ENCODE measurements around the gene NAP1L5.
A peak's percentile ranks its signal among the peaks of the same experiment; 100 is the strongest.

The NAP1L5 gene

DNA sequence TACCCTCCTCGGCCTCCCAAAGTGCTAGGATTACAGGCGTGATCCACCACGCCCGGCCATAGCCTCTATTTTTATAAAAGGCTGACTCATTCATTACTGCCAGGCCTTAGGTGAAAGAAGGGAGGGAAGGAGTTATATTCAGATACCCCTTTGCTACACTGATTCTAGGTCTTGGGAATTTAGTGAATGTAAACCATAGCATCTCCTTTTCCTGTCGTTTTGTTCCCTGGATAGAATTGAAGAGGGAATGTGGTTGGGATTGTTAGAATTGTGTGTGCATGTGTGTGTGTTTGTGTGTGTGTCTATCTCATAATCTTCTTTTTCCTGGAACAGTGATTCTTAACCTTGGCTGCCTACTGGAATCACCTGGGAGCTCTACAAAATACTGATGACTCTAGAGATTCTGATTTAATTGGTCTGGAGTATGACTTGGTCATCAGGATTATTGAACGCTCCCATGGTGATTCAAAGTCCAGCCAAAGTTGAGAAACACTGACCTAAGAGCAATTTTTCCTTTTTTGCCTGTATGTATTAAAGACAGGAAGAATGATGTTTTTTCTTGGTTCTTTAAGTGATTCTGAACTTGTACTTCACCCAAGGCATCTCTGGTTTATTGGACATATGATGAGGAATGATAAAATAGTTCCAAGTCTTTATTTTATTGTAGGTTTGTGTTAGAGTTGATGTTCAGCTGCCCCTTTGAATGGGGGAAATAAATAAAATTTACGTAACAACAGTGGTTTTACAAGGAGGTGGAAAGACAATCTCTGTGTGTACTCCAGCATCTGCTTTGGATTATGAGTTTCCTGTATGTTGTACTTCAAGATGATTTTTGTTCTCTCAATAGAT is 37.0 kb downstream of the NAP1L5 start:
- no peak for DNase-seq (ENCODE audit: low read depth in 2 of 2)

DNA sequence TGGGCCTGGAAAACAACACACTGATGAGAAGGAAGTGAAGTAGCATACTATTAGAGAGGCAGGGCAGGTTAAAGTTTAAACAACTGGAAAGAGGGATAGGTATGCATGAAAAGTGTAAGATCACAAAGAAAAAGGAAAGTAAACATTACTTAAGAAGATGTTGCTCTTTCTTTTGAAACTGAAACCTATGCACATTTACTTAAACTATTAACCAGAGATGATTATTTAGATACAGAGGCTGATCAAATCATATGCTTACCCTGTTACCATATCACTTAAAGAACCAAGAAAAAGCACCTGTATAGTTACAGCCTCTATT is 37.8 kb downstream of the NAP1L5 start:
- no peak for DNase-seq (ENCODE audit: low read depth in 2 of 2)

- peak in 1 of 2 donors; percentile 6 for DNase-seq (ENCODE audit: low read depth in 2 of 2)
These were observed 38.4 kb downstream of the NAP1L5 start for GRCh38 chr4:88659055-88659889.

DNA sequence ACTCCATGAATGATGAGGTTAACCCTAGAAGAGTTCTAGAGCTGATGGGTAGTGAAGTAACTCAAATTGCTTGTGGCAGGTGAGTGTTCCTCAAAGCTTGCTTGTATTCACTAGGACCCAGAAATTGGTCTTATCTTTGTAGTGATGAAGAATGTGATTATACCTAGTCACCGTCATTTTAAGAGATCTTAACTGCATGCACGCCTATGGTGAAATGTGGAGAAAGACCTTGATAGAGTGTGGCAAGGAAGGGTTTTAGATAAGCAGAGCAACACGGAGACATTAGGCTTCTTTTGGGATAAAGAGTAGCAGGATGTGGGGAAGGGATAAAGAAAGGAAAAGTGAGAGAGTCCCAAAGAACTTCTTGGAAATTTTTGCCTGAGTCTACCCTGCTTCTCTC is 42.4 kb downstream of the NAP1L5 start:
- no peak for DNase-seq (ENCODE audit: low read depth in 2 of 2)

DNA sequence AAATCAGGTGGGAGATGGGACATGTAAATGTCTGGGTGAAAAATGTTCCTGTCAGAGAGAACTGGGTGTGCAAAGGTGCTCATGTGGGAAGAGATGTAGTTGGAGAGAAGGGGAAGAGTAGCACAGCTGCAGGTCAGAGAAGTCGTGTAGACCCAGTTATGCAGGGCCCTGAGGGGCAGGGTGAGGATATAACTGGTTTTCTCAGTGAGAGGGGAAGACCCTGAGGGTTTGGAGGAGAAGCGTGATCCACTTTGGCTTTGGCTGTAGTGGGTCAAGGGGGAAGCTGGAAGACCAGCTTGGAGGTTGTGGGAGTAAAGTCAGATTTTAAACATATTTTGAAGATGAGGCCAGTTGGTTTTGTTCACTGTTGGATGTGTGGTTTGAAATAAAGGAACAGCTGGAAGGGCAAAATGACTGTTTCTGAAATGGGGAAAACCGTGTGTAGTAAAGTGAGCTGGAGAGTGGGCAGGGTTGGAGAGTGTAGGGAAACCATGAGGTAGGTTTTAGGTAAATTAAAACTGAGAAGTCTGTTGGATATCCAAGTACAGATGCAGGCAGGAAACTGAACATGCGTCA is 44.2 kb downstream of the NAP1L5 start:
- DNase-seq (ENCODE audit: low read depth in 2 of 2) = no peak

GRCh38 chr4:88649716-88650115 is 47.9 kb downstream of the NAP1L5 start:
- no peak for DNase-seq (ENCODE audit: low read depth in 2 of 2)

DNA sequence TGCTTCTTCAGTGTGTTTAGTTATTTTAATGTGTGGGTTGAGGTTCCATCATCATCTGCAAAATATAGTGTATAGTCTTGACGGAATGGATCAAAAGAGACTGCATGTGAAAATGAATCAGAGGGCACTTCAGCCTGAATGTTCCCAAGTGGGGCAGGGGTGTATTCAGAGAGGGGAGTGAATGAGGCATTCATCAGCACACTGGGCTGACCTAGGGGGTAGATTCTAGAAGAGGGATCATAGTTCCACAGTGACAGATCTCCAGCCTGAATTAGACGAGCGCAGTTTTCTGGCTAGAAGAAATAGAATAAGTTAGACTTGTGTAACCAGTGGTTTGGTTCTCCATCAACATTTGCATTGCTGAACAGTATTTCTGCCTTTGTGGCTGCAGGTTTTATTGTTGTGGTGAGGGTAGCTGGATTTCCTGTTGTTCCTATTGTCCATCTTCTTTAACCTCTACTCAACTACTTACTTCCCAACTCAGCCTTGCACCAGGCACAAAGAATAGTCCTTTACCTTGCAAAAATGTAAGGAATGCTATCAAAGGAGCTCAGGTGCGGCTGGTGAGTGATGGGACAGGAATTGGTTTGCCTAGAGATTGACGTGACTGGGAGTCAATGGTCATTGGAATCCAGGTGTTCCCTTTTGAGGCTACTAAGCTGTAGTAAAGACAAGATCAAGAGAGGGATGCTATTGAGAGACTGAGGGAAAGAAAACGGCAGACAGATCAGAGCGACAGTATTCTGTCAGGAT is 50.9 kb downstream of the NAP1L5 start:
- no peak for DNase-seq (ENCODE audit: low read depth in 2 of 2)

- DNase-seq (ENCODE audit: low read depth in 2 of 2) = no peak
These were observed 51.6 kb downstream of the NAP1L5 start for GRCh38 chr4:88645994-88646393.

Data from activated CD4-positive, alpha-beta T cell treated with anti-CD3 and anti-CD28 coated beads for 24 hours (primary cell).